Neuronal stem cell (in vitro differentiated cells): Measurements from ENCODE around the gene SH2D5.

ENCODE experiments used
- DNase-seq: peaks from one replicate; pipeline ENCODE4 v3.0.0-alpha.2; 2013; ENCODE audit warnings: low spot score
- H2AFZ ChIP-seq: one replicate; pipeline ENCODE4 v1.6.1; 2013; ENCODE audit warnings: mild to moderate bottlenecking, low read length, inconsistent platforms
- H2AK5ac ChIP-seq: 2 replicates; pipeline ENCODE4 v1.6.1; 2013; ENCODE audit warnings: low read depth, mild to moderate bottlenecking, inconsistent platforms, low read length, moderate library complexity, mixed read lengths
- H2BK120ac ChIP-seq: 2 replicates; pipeline ENCODE4 v1.6.1; 2013; ENCODE audit warnings: low read depth, mild to moderate bottlenecking, inconsistent platforms, low read length, moderate library complexity, mixed read lengths
- H2BK12ac ChIP-seq: one replicate; pipeline ENCODE4 v1.6.1; 2013; ENCODE audit warnings: low read length, inconsistent platforms
- H2BK15ac ChIP-seq: 2 replicates; pipeline ENCODE4 v1.6.1; 2013; ENCODE audit warnings: mild to moderate bottlenecking, low read length, inconsistent platforms, mixed read lengths
- H2BK5ac ChIP-seq: one replicate; pipeline ENCODE4 v1.6.1; 2013; ENCODE audit warnings: inconsistent platforms, mild to moderate bottlenecking, low read length, moderate library complexity
- H3K14ac ChIP-seq: one replicate; pipeline ENCODE4 v1.6.1; 2013; ENCODE audit warnings: low read length, inconsistent platforms
- H3K18ac ChIP-seq: 2 replicates; pipeline ENCODE4 v1.6.1; 2013; ENCODE audit warnings: low read length, inconsistent platforms
- H3K23ac ChIP-seq: 2 replicates; pipeline ENCODE4 v1.6.1; 2013; ENCODE audit warnings: low read depth, mild to moderate bottlenecking, mixed read lengths, low read length, inconsistent platforms; ENCODE audit not compliant: poor library complexity
- H3K27ac ChIP-seq: replicated peaks from 3 replicates; pipeline ENCODE4 v1.5.1; 2013; ENCODE audit warnings: low read length, inconsistent platforms
- H3K27me3 ChIP-seq, 3 experiments: 2 replicates each; pipeline ENCODE4 v1.6.1; 2013; ENCODE audit warnings: low read length in 3 of 3, mild to moderate bottlenecking in 2 of 3, inconsistent platforms in 1 of 3, low read depth in 1 of 3, mixed read lengths in 1 of 3, moderate library complexity in 1 of 3; ENCODE audit not compliant: control insufficient read depth in 3 of 3, insufficient read depth in 3 of 3
- H3K36me3 ChIP-seq, 2 donors: replicated peaks in 1 of 2; 2 replicates each; pipeline ENCODE4 v1.6.1; 2013; ENCODE audit warnings: low read length in 2 of 2; ENCODE audit not compliant: control insufficient read depth in 2 of 2, insufficient read depth in 2 of 2
- H3K4ac ChIP-seq: 2 replicates; pipeline ENCODE4 v1.6.1; 2013; ENCODE audit warnings: inconsistent platforms, mild to moderate bottlenecking, low read length, moderate library complexity
- H3K4me1 ChIP-seq, 2 donors: 1 replicate in 1 of 2; 2 replicates in 1 of 2; pipeline ENCODE4 v1.6.1; 2013; ENCODE audit warnings: low read length in 2 of 2, low read depth in 1 of 2; ENCODE audit not compliant: control insufficient read depth in 2 of 2, insufficient read depth in 1 of 2
- H3K4me2 ChIP-seq: one replicate; pipeline ENCODE4 v1.6.1; 2013; ENCODE audit warnings: mild to moderate bottlenecking, low read length, inconsistent platforms; ENCODE audit not compliant: insufficient read depth, poor library complexity, severe bottlenecking
- H3K4me3 ChIP-seq, 2 donors: 2 replicates each; pipeline ENCODE4 v1.5.1; 2013; ENCODE audit warnings: low read length in 2 of 2, mild to moderate bottlenecking in 2 of 2, inconsistent platforms in 1 of 2, moderate library complexity in 1 of 2
- H3K79me1 ChIP-seq: one replicate; pipeline ENCODE4 v1.6.1; 2013; ENCODE audit warnings: low read depth, mild to moderate bottlenecking, inconsistent platforms, low read length, moderate library complexity
- H3K9ac ChIP-seq: one replicate; pipeline ENCODE4 v1.6.1; 2013; ENCODE audit warnings: mild to moderate bottlenecking, low read depth, low read length, inconsistent platforms; ENCODE audit not compliant: poor library complexity
- H3K9me3 ChIP-seq, 2 donors: replicated peaks in 1 of 2; 2 replicates each; pipeline versions ENCODE3 to v1.6.1; 2013; ENCODE audit warnings: low read length in 2 of 2, mild to moderate bottlenecking in 2 of 2, inconsistent platforms in 1 of 2, low read depth in 1 of 2, mixed read lengths in 1 of 2, moderate library complexity in 1 of 2; ENCODE audit not compliant: control insufficient read depth in 2 of 2, insufficient read depth in 1 of 2
- H4K8ac ChIP-seq: one replicate; pipeline ENCODE4 v1.6.1; 2013; ENCODE audit warnings: low read depth, mild to moderate bottlenecking, inconsistent platforms, low read length, moderate library complexity
- H4K91ac ChIP-seq: one replicate; pipeline ENCODE4 v1.6.1; 2013; ENCODE audit warnings: low read length, low read depth, mild to moderate bottlenecking, inconsistent platforms; ENCODE audit not compliant: poor library complexity
- WGBS, 2 donors: extraction: QIAGEN DNeasy Blood & Tissue Kit; methylation state at CpG; one replicate each; pipeline ENCODE4 v1.1.7; 2013; ENCODE audit warnings: missing lambda C conversion rate in 2 of 2, mixed read lengths in 1 of 2; ENCODE audit not compliant: insufficient read length in 2 of 2, insufficient replicate concordance in 1 of 2; ENCODE audit errors: extremely low coverage in 2 of 2; 5-methylcytosine and 5-hydroxymethylcytosine counted together

SH2D5 gene

GRCh38 chr1:20751462-20751990, 19.0 kb upstream of the SH2D5 start:
- Histone ChIP-seq H2AK5ac (no peak overlapping the region), H2BK12ac (no peak overlapping the region), H3K36me3 (peaks cover 21 to 92% of the 10 kb centered on the region in 2 donors), H3K23ac (no peak overlapping the region), H3K4ac (no peak overlapping the region), H2BK5ac (no peak overlapping the region), H3K9me3 (no peaks in the 10 kb centered on the region), H3K27ac (no peak overlapping the region), H3K4me1 (peaks cover 0 to 6% of the 10 kb centered on the region in 2 donors), H3K9ac (no peak overlapping the region), H4K91ac (no peak overlapping the region), H3K14ac (no peak overlapping the region), H2BK15ac (no peak overlapping the region), H4K8ac (no peak overlapping the region), H3K4me2 (no peak overlapping the region), H3K18ac (no peak overlapping the region), H3K27me3 (no peaks in the 10 kb centered on the region), H2AFZ (no peak overlapping the region), H2BK120ac (no peak overlapping the region), H3K4me3 (no peak overlapping the region), H3K79me1 (peaks cover 4% of the 10 kb centered on the region)
- WGBS, 2 donors = no CpG with 5 or more reads among the region's 3 CpGs
- no peak for DNase-seq

GRCh38 chr1:20742671-20743070, 10.2 kb upstream of the SH2D5 start:
- Histone ChIP-seq H2BK12ac (no peak overlapping the region), H3K4me1 (no peaks in the 10 kb centered on the region), H3K14ac (no peak overlapping the region), H3K4me3 (no peak overlapping the region), H2BK120ac (no peak overlapping the region), H3K9ac (no peak overlapping the region), H3K4me2 (no peak overlapping the region), H3K18ac (no peak overlapping the region), H3K27me3 (no peaks in the 10 kb centered on the region), H2AFZ (no peak overlapping the region), H4K8ac (no peak overlapping the region), H4K91ac (no peak overlapping the region), H3K27ac (no peak overlapping the region), H2BK5ac (no peak overlapping the region), H2AK5ac (no peak overlapping the region), H3K36me3 (peaks cover 38 to 99% of the 10 kb centered on the region in 2 donors), H3K79me1 (peaks cover 2% of the 10 kb centered on the region), H3K23ac (no peak overlapping the region), H2BK15ac (no peak overlapping the region), H3K4ac (no peak overlapping the region), H3K9me3 (no peaks in the 10 kb centered on the region)
- DNase-seq = no peak

GRCh38 chr1:20740781-20741180, 8.3 kb upstream of the SH2D5 start:
- Histone ChIP-seq H3K23ac (no peak overlapping the region), H3K27ac (no peak overlapping the region), H3K36me3 (peaks cover 29 to 85% of the 10 kb centered on the region in 2 donors), H4K91ac (no peak overlapping the region), H3K4me3 (no peak overlapping the region), H3K14ac (no peak overlapping the region), H3K4me2 (no peak overlapping the region), H2AFZ (no peak overlapping the region), H2BK12ac (no peak overlapping the region), H3K18ac (no peak overlapping the region), H3K9ac (no peak overlapping the region), H2BK5ac (no peak overlapping the region), H3K27me3 (no peaks in the 10 kb centered on the region), H4K8ac (no peak overlapping the region), H2BK15ac (no peak overlapping the region), H3K4me1 (no peaks in the 10 kb centered on the region), H2BK120ac (no peak overlapping the region), H3K9me3 (no peaks in the 10 kb centered on the region), H3K79me1 (no peaks in the 10 kb centered on the region), H2AK5ac (no peak overlapping the region), H3K4ac (no peak overlapping the region)
- DNase-seq = no peak
- WGBS, 2 donors = 100% methylated on average over 1 of the region's 2 CpGs; no CpG with 5 or more reads in 1 of the 2 donors

GRCh38 chr1:20739225-20739624, 6.7 kb upstream of the SH2D5 start:
- H3K9me3 ChIP-seq = no peaks in the 10 kb centered on the region

More at GRCh38 chr1:20739225-20739624, 6.7 kb upstream of the SH2D5 start:
- Histone ChIP-seq H4K8ac (no peak overlapping the region), H3K27ac (no peak overlapping the region), H2BK5ac (no peak overlapping the region), H2BK12ac (no peak overlapping the region), H3K14ac (no peak overlapping the region), H3K4me2 (no peak overlapping the region), H3K4me3 (no peak overlapping the region), H2AK5ac (no peak overlapping the region), H3K36me3 (peaks cover 19 to 70% of the 10 kb centered on the region in 2 donors), H2AFZ (no peak overlapping the region), H3K27me3 (no peaks in the 10 kb centered on the region), H2BK15ac (no peak overlapping the region), H3K18ac (no peak overlapping the region), H3K79me1 (no peaks in the 10 kb centered on the region), H3K4me1 (no peaks in the 10 kb centered on the region), H3K4ac (no peak overlapping the region), H4K91ac (no peak overlapping the region), H3K9ac (no peak overlapping the region), H3K23ac (no peak overlapping the region), H2BK120ac (no peak overlapping the region)
- no CpG with 5 or more reads among the region's 2 CpGs for WGBS, 2 donors
- DNase-seq = no peak
